Measurements from ENCODE around the gene BRINP2.

DNA sequence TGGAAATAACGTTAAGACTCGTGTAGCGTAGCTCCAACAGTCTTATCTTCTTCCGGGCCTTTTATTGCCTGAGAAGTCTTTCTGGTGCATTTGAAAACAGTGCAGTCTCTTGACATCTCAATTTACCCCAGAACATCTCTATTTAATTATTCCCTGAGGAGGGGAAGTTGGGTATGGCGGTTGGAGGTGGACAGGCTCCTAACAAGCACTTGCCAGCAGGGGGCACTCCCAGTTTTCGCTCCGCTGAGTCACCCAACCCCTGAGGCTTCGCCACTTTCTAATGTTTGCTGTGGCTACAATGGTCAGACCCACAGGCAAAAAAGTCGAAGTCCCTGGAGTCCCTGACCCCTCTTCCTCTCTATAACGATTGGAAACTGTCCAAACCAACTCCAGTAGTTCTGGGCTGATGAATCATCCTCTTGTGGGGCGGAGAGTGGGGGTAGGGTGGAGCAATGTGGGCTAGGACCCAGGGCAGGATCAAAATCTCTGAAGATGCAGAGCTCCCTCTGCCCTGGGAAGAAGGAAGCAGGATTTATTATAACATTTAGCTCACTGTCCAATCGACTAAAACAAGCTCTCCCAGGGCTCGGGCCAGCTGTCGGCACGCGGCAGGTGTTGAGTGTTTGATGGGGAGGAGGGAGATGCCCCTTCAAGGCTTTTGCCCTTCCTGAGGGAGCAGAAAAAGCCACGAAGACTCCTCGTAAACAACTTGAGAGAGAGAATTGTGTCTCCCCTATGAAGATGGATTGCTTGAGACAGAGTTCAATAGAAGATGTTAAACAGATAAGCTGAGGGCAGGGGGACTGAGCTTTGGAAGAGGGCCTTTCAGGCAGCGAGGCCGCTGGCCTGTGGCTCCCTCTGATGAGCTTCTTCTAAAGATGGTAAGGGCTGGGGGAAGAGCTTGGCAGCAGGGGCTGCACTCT is 85.7 kb downstream of the BRINP2 start:
- TF ChIP-seq, protein P1, sequence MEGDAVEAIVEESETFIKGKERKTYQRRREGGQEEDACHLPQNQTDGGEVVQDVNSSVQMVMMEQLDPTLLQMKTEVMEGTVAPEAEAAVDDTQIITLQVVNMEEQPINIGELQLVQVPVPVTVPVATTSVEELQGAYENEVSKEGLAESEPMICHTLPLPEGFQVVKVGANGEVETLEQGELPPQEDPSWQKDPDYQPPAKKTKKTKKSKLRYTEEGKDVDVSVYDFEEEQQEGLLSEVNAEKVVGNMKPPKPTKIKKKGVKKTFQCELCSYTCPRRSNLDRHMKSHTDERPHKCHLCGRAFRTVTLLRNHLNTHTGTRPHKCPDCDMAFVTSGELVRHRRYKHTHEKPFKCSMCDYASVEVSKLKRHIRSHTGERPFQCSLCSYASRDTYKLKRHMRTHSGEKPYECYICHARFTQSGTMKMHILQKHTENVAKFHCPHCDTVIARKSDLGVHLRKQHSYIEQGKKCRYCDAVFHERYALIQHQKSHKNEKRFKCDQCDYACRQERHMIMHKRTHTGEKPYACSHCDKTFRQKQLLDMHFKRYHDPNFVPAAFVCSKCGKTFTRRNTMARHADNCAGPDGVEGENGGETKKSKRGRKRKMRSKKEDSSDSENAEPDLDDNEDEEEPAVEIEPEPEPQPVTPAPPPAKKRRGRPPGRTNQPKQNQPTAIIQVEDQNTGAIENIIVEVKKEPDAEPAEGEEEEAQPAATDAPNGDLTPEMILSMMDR (IDR thresholded peaks at IDR 0.05; ENCODE audit: low read length), result peak; percentile 75
- TF ChIP-seq EZH2 (IDR thresholded peaks at IDR 0.05; ENCODE audit: borderline replicate concordance, low read length), result no peak
